T-helper 2 cell (primary cell): ENCODE data around the gene KCNK16.

Experiments used
- DNase-seq, 5 experiments: peaks; one replicate each; pipeline versions ENCODE4 v3.0.0 to v3.0.0-alpha.2; 2012 to 2022

The KCNK16 gene

GRCh38 chr6:39273406-39273821 is 49.1 kb downstream of the KCNK16 start:
- DNase-seq: no peak

DNA sequence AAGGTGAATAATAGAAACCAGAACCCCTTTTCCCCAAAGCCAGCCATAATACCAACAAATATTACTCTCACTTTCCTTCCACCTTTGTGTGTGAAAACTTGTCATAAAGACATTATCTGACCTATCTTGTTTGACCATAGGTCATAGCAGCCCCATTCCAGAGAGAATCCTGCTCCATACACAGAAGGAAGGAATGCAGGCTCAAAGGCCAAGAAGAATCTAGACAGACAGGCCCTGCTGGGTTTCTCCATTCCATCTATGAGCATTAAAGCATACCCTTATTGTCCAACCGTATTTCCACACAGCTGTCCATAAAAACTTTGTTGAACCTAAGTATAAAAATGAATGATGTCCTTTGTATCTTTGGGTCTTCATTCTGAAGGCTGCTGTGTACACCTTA is 52.5 kb downstream of the KCNK16 start:
- DNase-seq: no peak

DNA sequence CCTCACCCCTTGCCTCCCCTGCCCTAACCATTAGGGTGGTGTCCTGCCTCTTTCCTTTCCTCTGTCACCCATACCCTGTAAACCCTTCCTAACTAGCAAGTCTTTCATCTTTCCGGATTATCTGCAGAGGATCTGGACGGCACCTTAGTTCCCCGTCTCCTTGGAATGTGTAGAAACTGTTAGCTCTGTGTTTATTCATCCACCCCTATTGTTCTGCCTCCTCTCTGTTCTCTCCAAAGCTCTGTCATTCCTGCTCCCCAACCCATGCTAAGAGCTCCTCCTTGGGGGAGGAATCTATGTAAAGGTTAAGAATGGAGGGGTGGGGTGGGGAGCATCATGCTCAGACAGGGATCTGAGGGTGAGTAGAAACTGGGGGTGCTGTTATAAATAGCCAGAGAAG is 53.8 kb downstream of the KCNK16 start:
- DNase-seq: no peak

GRCh38 chr6:39268171-39268570 is 54.3 kb downstream of the KCNK16 start:
- DNase-seq: no peak

DNA sequence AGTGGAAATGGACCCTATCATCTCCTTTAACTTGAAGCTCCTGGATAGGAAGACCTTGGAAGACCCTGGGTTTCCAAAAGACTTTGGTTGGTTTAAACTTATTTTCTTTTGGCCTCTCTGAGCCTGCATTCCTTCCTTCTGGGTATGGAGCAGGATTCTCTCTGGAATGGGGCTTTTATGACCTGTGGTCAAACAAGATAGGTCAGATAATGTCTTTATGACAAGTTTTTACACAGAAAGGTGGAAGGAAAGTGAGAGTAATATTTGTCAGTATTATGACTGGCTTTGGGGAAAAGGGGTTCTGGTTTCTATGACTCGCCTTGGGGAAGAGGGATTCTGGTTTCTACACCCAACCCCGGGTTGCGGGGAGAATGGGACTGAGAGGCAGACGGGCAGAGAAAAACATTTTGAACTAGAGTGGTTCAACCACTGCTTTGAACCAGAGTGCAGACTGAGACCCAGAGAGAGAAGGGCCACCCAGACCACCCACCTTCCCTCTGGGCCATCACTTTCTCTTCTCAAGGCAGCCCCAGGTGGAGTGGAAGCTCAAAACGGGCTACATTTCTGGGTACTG is 55.6 kb downstream of the KCNK16 start:
- DNase-seq: no peak

GRCh38 chr6:39266375-39266774 is 56.1 kb downstream of the KCNK16 start:
- no peak for DNase-seq
